Cardiac fibroblast (primary cell): ENCODE data around the gene SDE2.
"Not testable (repeated sequence)": the region's sequence is repeated elsewhere in the genome, so short reads cannot be mapped to it uniquely, and the experiment has no call there.

Experiments used
- DNase-seq, 2 donors: peaks; one replicate each; pipeline versions ENCODE4 v3.0.0 to v3.0.0-alpha.2; 2010; ENCODE audit warnings: low read depth in 2 of 2
- H3K4me3 ChIP-seq, 2 donors: replicated peaks in 1 of 2; 1 replicate in 1 of 2; 2 replicates in 1 of 2; pipeline ENCODE4 v1.5.1; 2011; ENCODE audit warnings: low read depth in 2 of 2, low read length in 2 of 2, mild to moderate bottlenecking in 2 of 2, moderate library complexity in 1 of 2
- TF ChIP-seq, protein P1 (sequence below): IDR thresholded peaks from one replicate; pipeline ENCODE4 v1.5.1; 2011; ENCODE audit warnings: low read depth, mild to moderate bottlenecking, low read length, inconsistent platforms

The SDE2 gene

DNA sequence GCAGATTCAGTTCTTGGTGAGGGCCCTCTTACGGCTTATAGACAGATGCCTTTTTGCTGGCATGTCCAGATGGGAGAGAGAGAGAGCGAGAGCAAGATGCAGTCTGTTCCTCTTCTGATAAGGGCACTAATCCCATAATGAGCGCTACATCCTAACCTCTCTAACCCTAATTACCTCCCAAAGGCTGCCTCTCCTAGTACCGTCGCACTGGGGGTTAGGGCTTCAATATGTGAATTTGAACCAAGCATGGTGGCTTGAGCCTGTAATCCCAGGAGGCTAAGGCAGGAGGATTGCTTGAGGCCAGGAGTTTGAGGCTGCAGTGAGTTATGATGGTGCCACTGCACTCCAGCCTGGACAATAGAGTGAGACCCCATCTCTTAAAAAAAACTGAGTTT, 10.5 kb upstream of the SDE2 start:
- DNase-seq, result no peak
- H3K4me3 ChIP-seq, result no peak overlapping the region
- TF ChIP-seq, protein P1, sequence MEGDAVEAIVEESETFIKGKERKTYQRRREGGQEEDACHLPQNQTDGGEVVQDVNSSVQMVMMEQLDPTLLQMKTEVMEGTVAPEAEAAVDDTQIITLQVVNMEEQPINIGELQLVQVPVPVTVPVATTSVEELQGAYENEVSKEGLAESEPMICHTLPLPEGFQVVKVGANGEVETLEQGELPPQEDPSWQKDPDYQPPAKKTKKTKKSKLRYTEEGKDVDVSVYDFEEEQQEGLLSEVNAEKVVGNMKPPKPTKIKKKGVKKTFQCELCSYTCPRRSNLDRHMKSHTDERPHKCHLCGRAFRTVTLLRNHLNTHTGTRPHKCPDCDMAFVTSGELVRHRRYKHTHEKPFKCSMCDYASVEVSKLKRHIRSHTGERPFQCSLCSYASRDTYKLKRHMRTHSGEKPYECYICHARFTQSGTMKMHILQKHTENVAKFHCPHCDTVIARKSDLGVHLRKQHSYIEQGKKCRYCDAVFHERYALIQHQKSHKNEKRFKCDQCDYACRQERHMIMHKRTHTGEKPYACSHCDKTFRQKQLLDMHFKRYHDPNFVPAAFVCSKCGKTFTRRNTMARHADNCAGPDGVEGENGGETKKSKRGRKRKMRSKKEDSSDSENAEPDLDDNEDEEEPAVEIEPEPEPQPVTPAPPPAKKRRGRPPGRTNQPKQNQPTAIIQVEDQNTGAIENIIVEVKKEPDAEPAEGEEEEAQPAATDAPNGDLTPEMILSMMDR, result no peak

DNA sequence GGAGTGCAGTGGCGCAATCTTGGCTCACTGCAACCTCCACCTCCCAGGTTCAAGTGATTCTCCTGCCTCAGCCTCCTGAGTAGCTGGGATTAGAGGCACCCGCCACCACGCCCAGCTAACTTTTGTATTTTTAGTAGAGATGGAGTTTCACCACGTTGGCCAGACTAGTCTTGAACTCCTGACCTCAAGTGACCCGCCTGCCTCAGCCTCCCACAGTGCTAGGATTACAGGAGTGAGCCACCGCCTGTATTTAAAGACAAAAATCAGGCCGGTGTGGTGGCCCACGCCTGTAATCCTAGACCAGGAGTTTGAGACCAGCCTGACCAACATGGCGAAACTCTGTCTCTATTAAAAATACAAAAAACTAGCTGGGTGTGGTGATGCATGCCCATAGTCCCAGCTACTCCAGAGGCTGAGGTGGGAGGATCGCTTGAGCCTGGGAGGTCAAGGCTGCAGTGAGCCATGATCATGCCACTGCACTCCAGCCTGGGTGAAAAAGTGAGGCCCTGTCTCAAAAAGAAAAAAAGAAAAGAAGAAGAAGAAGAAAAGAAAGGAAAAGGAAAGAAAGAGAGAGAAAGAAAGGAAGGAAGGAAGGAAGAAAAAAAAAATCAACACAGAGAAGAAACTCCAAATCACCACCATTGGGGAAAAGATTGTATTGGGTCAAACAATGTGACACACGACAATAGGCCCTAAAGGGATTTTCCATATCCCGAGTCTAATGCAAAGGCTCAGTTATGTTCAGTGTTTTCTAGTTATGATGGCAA, 8.2 kb upstream of the SDE2 start:
- not testable (repeated sequence) for DNase-seq, H3K4me3 ChIP-seq

DNA sequence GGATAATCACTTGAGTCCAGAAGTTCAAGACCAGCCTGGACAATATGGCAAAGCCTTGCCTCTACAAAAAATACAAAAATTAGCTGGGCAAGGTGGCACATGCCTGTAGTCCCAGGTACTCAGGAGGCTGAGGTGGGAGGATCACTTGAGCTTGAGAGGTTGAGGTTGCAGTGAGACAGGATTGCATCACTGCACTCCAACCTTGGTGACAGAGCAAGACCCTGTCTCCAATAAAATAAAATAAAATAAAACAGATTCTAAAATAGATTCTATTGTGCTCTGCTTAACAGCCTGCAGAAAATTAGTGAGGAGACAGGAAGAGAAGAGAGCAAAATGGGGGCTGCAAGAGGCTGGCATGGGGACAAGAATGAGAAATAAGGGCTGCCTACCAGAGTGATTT, 7.5 kb upstream of the SDE2 start:
- TF ChIP-seq, protein P1, result no peak
- H3K4me3 ChIP-seq, result no peak overlapping the region
- DNase-seq, result no peak

DNA sequence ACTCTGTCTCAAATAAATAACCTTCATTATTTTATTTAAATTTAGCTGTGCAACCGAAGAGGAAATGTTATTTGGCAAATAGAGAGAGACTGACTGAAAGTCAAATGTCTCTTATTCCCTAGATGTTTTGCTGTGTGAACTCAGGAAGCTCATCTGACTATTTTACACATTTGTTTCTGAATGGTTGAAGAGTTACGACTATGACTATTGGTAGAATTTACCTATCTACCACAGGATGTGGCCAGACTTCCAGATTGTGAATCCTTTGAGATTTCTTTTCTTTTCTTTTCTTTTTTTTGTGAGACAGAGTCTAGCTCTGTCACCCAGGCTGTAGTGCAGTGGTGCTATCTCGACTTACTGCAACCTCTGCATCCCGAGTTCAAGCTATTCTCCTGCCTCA, 5.3 kb upstream of the SDE2 start:
- no peak for DNase-seq
- TF ChIP-seq, protein P1, result no peak
- H3K4me3 ChIP-seq, result no peak overlapping the region

DNA sequence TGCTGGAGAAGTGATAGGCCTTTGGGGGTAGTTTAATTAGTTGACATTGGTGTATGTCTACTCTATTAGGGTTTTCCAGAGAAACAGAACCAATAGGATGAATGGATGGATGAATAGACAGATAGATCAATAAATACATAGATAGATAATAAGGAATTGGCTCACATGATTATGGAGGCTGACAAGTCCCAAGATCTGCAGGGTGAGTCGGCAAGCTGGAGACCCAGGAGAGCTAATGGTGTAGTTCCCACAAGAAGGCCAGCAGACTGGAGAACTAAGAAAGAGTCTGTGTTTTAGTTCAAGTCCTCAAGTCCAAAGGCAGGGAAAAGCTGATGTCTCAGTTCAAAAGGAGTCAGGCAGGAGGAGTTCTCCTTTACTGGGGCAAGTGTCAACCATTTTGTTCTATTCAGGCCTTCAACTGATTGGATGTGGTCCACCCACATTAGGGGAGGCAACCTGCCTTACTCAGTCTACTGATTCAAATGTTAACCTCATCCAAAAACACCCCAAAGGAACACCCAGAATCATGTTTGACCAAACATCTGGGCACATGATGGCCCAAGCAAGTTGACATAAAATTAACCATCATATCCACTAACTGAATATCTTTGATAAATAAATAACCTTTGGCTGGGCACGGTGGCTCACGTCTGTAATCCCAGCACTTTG, 4.5 kb upstream of the SDE2 start:
- TF ChIP-seq, protein P1, result no peak
- DNase-seq, result no peak
- no peak overlapping the region for H3K4me3 ChIP-seq

DNA sequence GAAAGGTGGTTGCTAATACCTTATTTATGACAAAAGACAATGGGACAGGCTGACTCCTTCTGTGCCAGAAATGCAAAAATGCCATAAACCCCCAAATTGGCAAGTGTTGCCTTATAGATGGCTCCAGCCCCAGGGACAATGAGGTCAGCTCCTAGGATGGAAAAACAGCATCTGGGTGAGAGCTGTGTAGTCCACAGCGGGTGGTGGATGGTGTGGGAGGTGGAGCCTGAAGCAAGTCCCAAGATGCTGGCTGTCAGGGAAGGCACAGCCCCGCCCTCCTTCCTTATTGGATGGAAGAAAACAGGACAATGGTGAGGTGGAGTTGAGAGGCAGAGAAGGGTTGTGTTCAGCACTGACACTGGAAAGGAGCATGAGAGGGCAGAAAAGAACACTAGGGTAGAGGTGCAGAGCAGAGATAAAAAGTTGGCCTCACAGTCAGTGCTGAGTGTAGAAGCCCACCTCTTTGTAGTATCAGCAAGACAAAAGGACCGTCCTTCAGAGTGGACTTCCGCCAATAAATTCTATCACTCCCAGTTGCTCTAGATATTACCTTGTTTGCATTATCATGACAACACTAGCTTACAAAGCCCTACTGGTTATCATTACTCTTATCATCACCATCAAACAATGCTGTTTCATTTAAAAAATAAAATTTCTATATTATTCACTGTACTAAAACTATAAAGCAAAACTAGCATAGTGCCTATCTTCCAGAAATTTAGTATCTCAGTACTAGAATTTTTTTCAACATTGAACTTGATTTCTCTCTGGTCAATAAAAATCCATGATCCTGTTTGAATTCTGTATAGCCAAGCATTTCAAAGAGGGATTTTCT, 3.7 kb upstream of the SDE2 start:
- TF ChIP-seq, protein P1, result no peak
- H3K4me3 ChIP-seq, result no peak overlapping the region
- peak; percentile 61 to 77 for DNase-seq
